Cerebellar nuclear complex (tissue), 1 donor: ENCODE data around the gene AHDC1.
"Not testable (repeated sequence)": the region's sequence is repeated elsewhere in the genome, so short reads cannot be mapped to it uniquely, and the experiment has no call there.

Experiments used
- DNase-seq, 2 experiments: peaks; one replicate each; lab custom pipeline; 2025; lab: John Stamatoyannopoulos, UW

AHDC1 gene

GRCh38 chr1:27513528-27513927 is 90.4 kb downstream of the AHDC1 start:
- DNase-seq: no peak

GRCh38 chr1:27509127-27510080 is 94.5 kb downstream of the AHDC1 start:
- no peak for DNase-seq

- no peak for DNase-seq
Observed at GRCh38 chr1:27507960-27508665, 95.8 kb downstream of the AHDC1 start.

GRCh38 chr1:27506703-27507102 is 97.2 kb downstream of the AHDC1 start:
- DNase-seq: no peak

- no peak for DNase-seq
Observed at GRCh38 chr1:27505420-27505680, 98.6 kb downstream of the AHDC1 start.

- DNase-seq: no peak
Observed at GRCh38 chr1:27504588-27505419, 99.1 kb downstream of the AHDC1 start.

- DNase-seq: no peak
Observed at GRCh38 chr1:27503844-27504587, 99.9 kb downstream of the AHDC1 start.

GRCh38 chr1:27503033-27503432 is 100.9 kb downstream of the AHDC1 start:
- no peak for DNase-seq

- DNase-seq: not testable (repeated sequence)
Observed at GRCh38 chr1:27501159-27501558, 102.8 kb downstream of the AHDC1 start.

- DNase-seq: no peak
Observed at GRCh38 chr1:27499142-27499541, 104.8 kb downstream of the AHDC1 start.

GRCh38 chr1:27496604-27497155 is 107.3 kb downstream of the AHDC1 start:
- DNase-seq: no peak

GRCh38 chr1:27492796-27493195 is 111.1 kb downstream of the AHDC1 start:
- no peak for DNase-seq

GRCh38 chr1:27491748-27492700 is 111.9 kb downstream of the AHDC1 start:
- DNase-seq: no peak

- DNase-seq: peak; percentile 60 to 93
Observed at GRCh38 chr1:27489973-27490741, 113.8 kb downstream of the AHDC1 start, which contains the start of gene WASF2. WASF2 (minus strand) TSS chr1:27490167; CDS start chr1:27428890, 61,277 bp downstream.

- no peak for DNase-seq
Observed at GRCh38 chr1:27489501-27489972, 114.4 kb downstream of the AHDC1 start.

- no peak for DNase-seq
Observed at GRCh38 chr1:27487966-27488884, 115.7 kb downstream of the AHDC1 start.

- no peak for DNase-seq
Observed at GRCh38 chr1:27485363-27485762, 118.6 kb downstream of the AHDC1 start.
